ENCODE measurements around the gene CEMIP2. TPM values are rescaled to one million over a fixed set of nuclear protein-coding genes. Genes with fewer than 3 reads are reported as not detected.
A peak's percentile ranks its signal among the peaks of the same experiment; 100 is the strongest.

CEMIP2 gene
- total RNA-seq, 8 experiments from 2014 or later: 31.1 to 188 (median 52.2) TPM

- peak in 5 of 8 experiments; percentile 8 to 36 (median 22) for ATAC-seq (replicated peaks in 6 of 8)
- peak overlapping the region; percentile 9 to 89 for H3K27ac ChIP-seq
- H3K4me3 ChIP-seq: peak overlapping the region; percentile 16 to 36 (median 27)
- 5 to 100% (median 40%) methylated on average over 1 to 2 of the region's 2 CpGs; no CpG with 5 or more reads in 1 of the 10 experiments for WGBS, 10 experiments
- peaks cover 49 to 78% of the 10 kb centered on the region in 2 donors for H3K4me1 ChIP-seq (replicated peaks in 1 of 2)
- in situ Hi-C loops (cut with MboI; ENCODE audit: low pct_unique_long_range_greater_than_20kb in 2 of 9, low sequenced_read_pairs in 9 of 9, unreplicated experiment in 9 of 9): loop anchor here in 1 of 9 experiments (25.0 kb wide), 1 partner anchor 146 kb away; no protein-coding TSS in a partner anchor
Measured at GRCh38 chr9:71758785-71759184, 9.5 kb downstream of the CEMIP2 start.

GRCh38 chr9:71758277-71758676 is 10.0 kb downstream of the CEMIP2 start:
- no peak for ATAC-seq (replicated peaks in 6 of 8)
- in situ Hi-C loops (cut with MboI; ENCODE audit: low pct_unique_long_range_greater_than_20kb in 2 of 9, low sequenced_read_pairs in 9 of 9, unreplicated experiment in 9 of 9): loop anchor here in 1 of 9 experiments (25.0 kb wide), 1 partner anchor 146 kb away; no protein-coding TSS in a partner anchor
- H3K27ac ChIP-seq: peak overlapping the region; percentile 9 to 89
- peaks cover 49 to 75% of the 10 kb centered on the region in 2 donors for H3K4me1 ChIP-seq (replicated peaks in 1 of 2)
- peak overlapping the region; percentile 16 to 36 (median 27) for H3K4me3 ChIP-seq
- 0 to 64% (median 10%) methylated on average over 1 to 3 of the region's 4 CpGs; no CpG with 5 or more reads in 3 of the 10 experiments for WGBS, 10 experiments

- WGBS, 10 experiments: 13 to 100% (median 67%) methylated on average over 1 of the region's 1 CpG; no CpG with 5 or more reads in 1 of the 10 experiments
Measured at GRCh38 chr9:71756753-71757152, 11.6 kb downstream of the CEMIP2 start.

GRCh38 chr9:71755869-71756268 is 12.4 kb downstream of the CEMIP2 start:
- ATAC-seq (replicated peaks in 6 of 8): peak in 1 of 8 experiments; percentile 6
- 87 to 100% (median 100%) methylated on average over 1 of the region's 1 CpG; no CpG with 5 or more reads in 7 of the 10 experiments for WGBS, 10 experiments
- in situ Hi-C loops (cut with MboI; ENCODE audit: low pct_unique_long_range_greater_than_20kb in 2 of 9, low sequenced_read_pairs in 9 of 9, unreplicated experiment in 9 of 9): loop anchor here in 1 of 9 experiments (25.0 kb wide), 1 partner anchor 144 kb away; no protein-coding TSS in a partner anchor
- Histone ChIP-seq H3K27ac (no peak overlapping the region), H3K4me3 (no peak overlapping the region), H3K4me1 (replicated peaks in 1 of 2) (peaks cover 38 to 58% of the 10 kb centered on the region in 2 donors)

More at GRCh38 chr9:71756753-71757152, 11.6 kb downstream of the CEMIP2 start:
- Histone ChIP-seq H3K4me3 (peak overlapping the region in 4 of 5 donors; percentile 5 to 31 (median 18)), H3K27ac (no peak overlapping the region), H3K4me1 (replicated peaks in 1 of 2) (peaks cover 43 to 67% of the 10 kb centered on the region in 2 donors)
- in situ Hi-C loops (cut with MboI; ENCODE audit: low pct_unique_long_range_greater_than_20kb in 2 of 9, low sequenced_read_pairs in 9 of 9, unreplicated experiment in 9 of 9): loop anchor here in 1 of 9 experiments (25.0 kb wide), 1 partner anchor 144 kb away; no protein-coding TSS in a partner anchor
- no peak for ATAC-seq (replicated peaks in 6 of 8)

- Histone ChIP-seq H3K4me1 (replicated peaks in 1 of 2) (peaks cover 38 to 53% of the 10 kb centered on the region in 2 donors), H3K27ac (no peak overlapping the region), H3K4me3 (no peak overlapping the region)
- in situ Hi-C loops (cut with MboI; ENCODE audit: low pct_unique_long_range_greater_than_20kb in 2 of 9, low sequenced_read_pairs in 9 of 9, unreplicated experiment in 9 of 9): loop anchor here in 1 of 9 experiments (25.0 kb wide), 1 partner anchor 143 kb away; no protein-coding TSS in a partner anchor
- peak in 1 of 8 experiments; percentile 5 for ATAC-seq (replicated peaks in 6 of 8)
- WGBS, 10 experiments: 60 to 90% methylated on average over 1 to 2 of the region's 2 CpGs; no CpG with 5 or more reads in 8 of the 10 experiments
Measured at GRCh38 chr9:71755230-71755629, 13.1 kb downstream of the CEMIP2 start.

GRCh38 chr9:71754151-71754550 is 14.2 kb downstream of the CEMIP2 start:
- no peak for ATAC-seq (replicated peaks in 6 of 8)
- Histone ChIP-seq H3K27ac (no peak overlapping the region), H3K4me1 (replicated peaks in 1 of 2) (peaks cover 36 to 44% of the 10 kb centered on the region in 2 donors), H3K4me3 (no peak overlapping the region)
- WGBS, 10 experiments: 36 to 100% (median 75%) methylated on average over 1 to 4 of the region's 4 CpGs
- in situ Hi-C loops (cut with MboI; ENCODE audit: low pct_unique_long_range_greater_than_20kb in 2 of 9, low sequenced_read_pairs in 9 of 9, unreplicated experiment in 9 of 9): loop anchor here in 1 of 9 experiments (25.0 kb wide), 1 partner anchor 142 kb away; no protein-coding TSS in a partner anchor

- H3K4me3 ChIP-seq: no peak overlapping the region
- peaks cover 30 to 33% of the 10 kb centered on the region in 2 donors for H3K4me1 ChIP-seq (replicated peaks in 1 of 2)
- peak in 5 of 8 experiments; percentile 69 to 89 (median 88) for ATAC-seq (replicated peaks in 6 of 8)
- peak overlapping the region in 1 of 2 donors; percentile 62 for H3K27ac ChIP-seq
- in situ Hi-C loops (cut with MboI; ENCODE audit: low pct_unique_long_range_greater_than_20kb in 2 of 9, low sequenced_read_pairs in 9 of 9, unreplicated experiment in 9 of 9): loop anchor here in 1 of 9 experiments (25.0 kb wide), 1 partner anchor 141 kb away; no protein-coding TSS in a partner anchor
- 0 to 100% (median 23%) methylated on average over 1 to 3 of the region's 3 CpGs; no CpG with 5 or more reads in 3 of the 10 experiments for WGBS, 10 experiments
Measured at GRCh38 chr9:71752928-71753327, 15.4 kb downstream of the CEMIP2 start.

GRCh38 chr9:71752352-71752751 is 16.0 kb downstream of the CEMIP2 start:
- 80 to 100% (median 100%) methylated on average over 1 of the region's 1 CpG; no CpG with 5 or more reads in 5 of the 10 experiments for WGBS, 10 experiments
- peaks cover 27 to 28% of the 10 kb centered on the region in 2 donors for H3K4me1 ChIP-seq (replicated peaks in 1 of 2)
- H3K27ac ChIP-seq: peak overlapping the region in 1 of 2 donors; percentile 62
- ATAC-seq (replicated peaks in 6 of 8): peak in 4 of 8 experiments; percentile 12 to 36 (median 19)
- in situ Hi-C loops (cut with MboI; ENCODE audit: low pct_unique_long_range_greater_than_20kb in 2 of 9, low sequenced_read_pairs in 9 of 9, unreplicated experiment in 9 of 9): loop anchor here in 1 of 9 experiments (25.0 kb wide), 1 partner anchor 140 kb away; no protein-coding TSS in a partner anchor
- no peak overlapping the region for H3K4me3 ChIP-seq

GRCh38 chr9:71748280-71748743 is 20.0 kb downstream of the CEMIP2 start:
- Histone ChIP-seq H3K27ac (no peak overlapping the region), H3K4me3 (no peak overlapping the region), H3K4me1 (replicated peaks in 1 of 2) (peaks cover 5 to 10% of the 10 kb centered on the region in 2 donors)
- WGBS, 10 experiments: 50 to 100% (median 100%) methylated on average over 1 of the region's 1 CpG; no CpG with 5 or more reads in 3 of the 10 experiments
- in situ Hi-C loops (cut with MboI; ENCODE audit: low pct_unique_long_range_greater_than_20kb in 2 of 9, low sequenced_read_pairs in 9 of 9, unreplicated experiment in 9 of 9): no loop called here
- peak in 2 of 8 experiments; percentile 58 to 62 for ATAC-seq (replicated peaks in 6 of 8)

- no peak for ATAC-seq (replicated peaks in 6 of 8)
- in situ Hi-C loops (cut with MboI; ENCODE audit: low pct_unique_long_range_greater_than_20kb in 2 of 9, low sequenced_read_pairs in 9 of 9, unreplicated experiment in 9 of 9): no loop called here
Measured at GRCh38 chr9:71747576-71747975, 20.7 kb downstream of the CEMIP2 start.

GRCh38 chr9:71746758-71747125 is 21.6 kb downstream of the CEMIP2 start:
- H3K4me3 ChIP-seq: no peak overlapping the region
- no peak overlapping the region for H3K27ac ChIP-seq
- H3K4me1 ChIP-seq (replicated peaks in 1 of 2): no peaks in the 10 kb centered on the region
- 100% methylated on average over 1 of the region's 1 CpG; no CpG with 5 or more reads in 2 of the 10 experiments for WGBS, 10 experiments
- ATAC-seq (replicated peaks in 6 of 8): no peak
- in situ Hi-C loops (cut with MboI; ENCODE audit: low pct_unique_long_range_greater_than_20kb in 2 of 9, low sequenced_read_pairs in 9 of 9, unreplicated experiment in 9 of 9): no loop called here

More at GRCh38 chr9:71747576-71747975, 20.7 kb downstream of the CEMIP2 start:
- Histone ChIP-seq H3K4me1 (replicated peaks in 1 of 2) (peaks cover 2% of the 10 kb centered on the region in 2 donors), H3K4me3 (no peak overlapping the region), H3K27ac (no peak overlapping the region)

- WGBS, 10 experiments: 7 to 100% (median 70%) methylated on average over 2 to 6 of the region's 6 CpGs; no CpG with 5 or more reads in 1 of the 10 experiments
- H3K27ac ChIP-seq: no peak overlapping the region
Measured at GRCh38 chr9:71746023-71746757, 22.1 kb downstream of the CEMIP2 start.

More at GRCh38 chr9:71746023-71746757, 22.1 kb downstream of the CEMIP2 start:
- H3K4me3 ChIP-seq: no peak overlapping the region
- H3K4me1 ChIP-seq (replicated peaks in 1 of 2): no peaks in the 10 kb centered on the region
- ATAC-seq (replicated peaks in 6 of 8): peak in 3 of 8 experiments; percentile 11 to 48 (median 40)
- in situ Hi-C loops (cut with MboI; ENCODE audit: low pct_unique_long_range_greater_than_20kb in 2 of 9, low sequenced_read_pairs in 9 of 9, unreplicated experiment in 9 of 9): no loop called here

Measured in motor neuron (in vitro differentiated cells).